NCI-H1417 (cell line): ENCODE data around the gene AMPD3.
A peak's percentile ranks its signal among the peaks of the same experiment; 100 is the strongest.

Experiments
- DNase-seq, 3 experiments: peaks; one replicate each; lab custom pipeline; 2025; lab: John Stamatoyannopoulos, UW

The AMPD3 gene

DNA sequence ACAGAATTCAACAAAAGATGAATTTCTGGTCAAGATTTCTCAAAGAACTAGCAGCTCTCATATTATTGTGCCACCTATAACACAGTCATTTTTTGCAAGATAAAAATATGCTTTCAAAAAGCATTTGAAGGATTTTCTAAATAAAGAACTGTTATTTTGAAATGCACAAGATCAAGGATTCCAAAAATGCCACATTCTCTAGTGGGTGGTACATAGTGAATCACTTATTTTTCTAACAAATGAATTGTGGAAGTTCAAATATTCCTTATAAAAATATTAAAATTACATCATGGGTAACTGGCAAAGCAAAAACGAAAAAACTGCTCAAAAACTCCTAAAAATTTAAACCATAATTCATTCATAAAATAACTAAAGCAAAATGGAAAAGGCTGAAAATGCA lies 83.9 kb downstream of the AMPD3 start:
- DNase-seq: no peak

DNA sequence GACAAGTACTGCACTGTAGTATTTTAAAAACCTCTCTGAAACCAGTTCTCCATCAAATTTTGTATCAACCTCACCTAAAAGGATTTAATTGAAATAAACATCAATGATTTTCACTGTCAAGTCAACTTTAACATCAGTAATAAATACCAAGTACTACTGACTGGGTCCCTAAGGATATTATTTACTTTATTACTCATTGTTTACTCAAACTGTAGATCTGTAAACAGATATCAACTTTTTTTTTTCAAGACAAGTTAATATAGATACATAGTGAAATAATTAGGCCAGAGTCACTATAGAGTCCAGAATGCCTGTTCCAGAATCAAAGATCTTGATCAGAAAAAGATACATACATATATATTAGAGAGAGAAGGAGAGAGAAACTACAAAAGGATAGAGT lies 84.3 kb downstream of the AMPD3 start:
- no peak for DNase-seq

DNA sequence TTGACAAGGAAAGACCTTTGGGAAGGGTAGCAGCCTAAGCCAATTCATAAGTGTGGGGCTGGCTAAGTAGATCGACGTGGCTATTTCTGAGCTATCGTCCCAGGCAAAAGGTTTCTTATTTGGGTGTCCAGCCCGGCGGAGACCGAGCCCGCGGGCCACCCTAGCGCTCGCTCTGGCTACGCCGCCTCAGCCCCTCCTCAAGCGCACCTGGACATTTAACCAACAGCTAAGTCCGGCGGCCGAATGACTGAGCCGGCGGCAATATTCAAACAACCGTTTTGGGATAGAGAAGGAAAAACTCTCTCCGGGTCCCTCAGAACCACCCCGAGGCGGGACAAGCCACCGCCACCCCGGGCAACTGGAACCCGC lies 85.5 kb downstream of the AMPD3 start:
- DNase-seq: peak in 2 of 3 experiments; percentile 80

DNA sequence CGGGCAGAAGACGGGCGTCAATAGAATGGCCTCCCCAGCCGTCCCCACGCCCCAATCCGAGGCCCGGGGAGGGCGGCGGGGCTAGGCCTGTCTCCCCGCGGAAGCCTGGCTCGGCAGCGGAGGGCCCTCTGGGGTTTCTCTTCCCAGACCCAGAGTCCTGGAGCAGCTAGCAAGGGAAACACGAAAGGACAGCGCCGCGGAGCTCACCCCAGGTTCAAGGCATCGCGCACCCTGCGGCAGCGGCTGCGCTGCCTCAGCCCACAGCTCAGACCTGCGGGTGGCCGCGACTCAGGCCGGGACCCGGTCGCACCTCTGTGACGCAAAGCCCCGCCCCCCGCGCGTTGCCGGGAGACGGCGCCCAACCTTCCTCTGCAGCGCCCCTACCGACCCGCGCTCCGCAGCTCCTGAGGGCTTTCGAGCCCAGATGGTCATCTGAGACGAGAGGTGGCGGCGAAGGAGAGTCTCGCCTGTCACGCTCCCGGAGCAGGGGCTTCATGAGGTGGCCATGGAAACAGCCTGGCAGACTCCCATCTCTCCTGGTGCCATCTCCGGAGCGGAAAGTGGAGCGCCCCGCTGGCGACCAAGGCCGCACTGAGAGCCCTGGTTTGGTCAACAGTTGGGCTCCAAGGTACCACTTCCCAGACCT lies 86.0 kb downstream of the AMPD3 start, which contains the start of gene RNF141:
Gene RNF141 (minus strand): TSS at position 273 of the 646 bp plus-strand sequence. CDS start 7,029 bp downstream, outside the sequence.
- peak; percentile 96 to 98 (median 97) for DNase-seq

DNA sequence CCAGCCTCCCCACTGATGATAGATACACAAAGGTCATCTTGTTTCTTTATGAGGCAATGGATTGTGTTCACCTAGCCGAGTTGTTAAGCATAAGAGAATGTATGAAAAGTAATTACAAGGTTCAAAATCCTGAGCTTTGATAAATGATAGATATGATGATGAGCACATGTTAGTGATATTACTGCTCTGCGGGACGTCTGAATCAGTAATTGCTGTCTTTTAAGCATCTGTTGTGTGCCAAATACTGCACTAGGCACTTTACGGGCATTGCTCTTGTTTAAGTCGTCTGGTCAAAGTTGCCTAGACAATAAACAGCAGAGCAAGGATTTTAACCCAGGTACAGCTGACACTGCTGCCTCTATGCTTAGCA lies 86.5 kb downstream of the AMPD3 start:
- peak in 2 of 3 experiments; percentile 49 to 92 for DNase-seq

DNA sequence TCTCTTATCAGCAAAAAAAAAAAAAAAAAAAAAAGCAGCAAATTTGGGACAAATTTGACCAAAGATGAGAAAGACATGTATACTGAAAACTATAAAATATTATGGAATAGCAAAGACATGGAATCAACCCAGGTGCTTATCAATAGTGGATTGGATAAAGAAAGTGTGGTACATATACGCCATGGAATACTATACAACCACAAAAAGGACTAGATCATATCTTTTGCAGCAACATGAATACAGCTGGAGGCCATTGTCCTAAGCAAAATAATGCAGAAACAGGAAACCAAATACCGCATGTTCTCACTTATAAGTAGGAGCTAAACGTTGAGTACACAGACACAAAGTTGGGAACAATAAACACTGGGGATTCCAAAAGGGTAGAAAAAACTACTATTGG lies 87.7 kb downstream of the AMPD3 start:
- no peak for DNase-seq

DNA sequence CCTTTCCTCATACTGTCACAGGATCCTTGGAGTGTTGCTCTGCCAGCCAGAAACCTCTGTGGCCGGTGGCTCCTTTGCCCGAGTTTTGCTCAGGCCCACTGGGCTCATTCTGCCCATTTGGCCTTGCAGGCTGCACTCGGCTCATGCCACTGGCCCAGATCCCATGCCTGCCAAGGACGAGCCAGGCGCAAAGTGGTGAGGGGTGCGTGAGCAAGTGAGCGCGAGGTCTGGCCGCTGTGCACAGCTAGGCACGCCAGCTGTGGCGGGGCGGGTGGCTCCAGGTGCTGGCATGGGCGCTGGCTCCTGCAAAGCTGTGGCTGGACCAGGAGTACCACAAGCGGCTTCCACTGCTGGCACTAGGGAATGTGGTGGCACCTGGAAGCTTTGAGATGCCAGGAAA lies 88.7 kb downstream of the AMPD3 start:
- no peak for DNase-seq

DNA sequence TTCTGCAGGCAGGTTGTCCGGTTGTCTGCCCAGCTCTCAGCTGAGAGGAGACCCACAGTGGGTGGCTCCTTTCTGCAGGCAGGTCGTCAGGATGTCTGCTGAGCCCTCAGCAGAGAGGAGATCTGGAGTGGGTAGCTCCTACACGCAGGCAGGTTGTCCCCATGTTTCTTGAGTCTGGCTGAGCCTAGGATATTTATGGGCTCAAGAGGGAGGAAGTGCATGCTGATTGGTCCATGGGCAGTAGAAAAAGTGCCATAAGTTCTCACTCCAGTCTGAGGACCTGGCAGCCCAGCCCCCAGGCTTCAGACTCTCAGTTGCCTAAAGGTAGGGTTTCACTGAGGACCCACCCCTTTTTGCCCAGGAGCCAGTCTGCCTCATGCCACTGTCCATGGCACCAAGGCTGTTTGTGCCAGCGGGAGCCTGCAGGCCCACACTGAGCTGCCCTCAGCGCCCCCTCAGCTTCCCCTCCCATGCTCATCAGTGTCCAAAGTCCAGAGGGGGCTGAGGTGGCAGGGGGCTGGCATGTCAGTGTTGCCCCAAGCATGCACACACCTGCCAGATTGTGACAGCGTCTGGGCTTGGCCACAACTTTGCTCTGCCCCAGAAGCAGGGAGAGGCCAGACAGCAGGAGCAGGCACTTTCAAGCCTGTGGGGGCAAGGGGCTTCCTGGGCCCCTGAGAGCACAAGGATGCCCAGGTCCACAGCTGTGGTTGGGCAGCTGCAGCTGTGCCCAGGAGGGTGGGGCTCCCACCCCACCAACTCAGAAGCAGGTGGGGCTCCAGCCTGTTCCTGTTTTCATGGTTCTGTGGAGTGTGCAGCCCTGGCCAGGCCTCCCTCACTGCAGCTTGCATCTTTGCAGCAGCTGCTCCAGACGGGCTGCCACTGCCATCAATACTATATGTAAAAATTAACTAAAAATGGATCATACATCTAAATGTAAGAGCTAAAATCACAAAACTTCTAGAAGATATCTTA lies 89.7 kb downstream of the AMPD3 start:
- DNase-seq: no peak

DNA sequence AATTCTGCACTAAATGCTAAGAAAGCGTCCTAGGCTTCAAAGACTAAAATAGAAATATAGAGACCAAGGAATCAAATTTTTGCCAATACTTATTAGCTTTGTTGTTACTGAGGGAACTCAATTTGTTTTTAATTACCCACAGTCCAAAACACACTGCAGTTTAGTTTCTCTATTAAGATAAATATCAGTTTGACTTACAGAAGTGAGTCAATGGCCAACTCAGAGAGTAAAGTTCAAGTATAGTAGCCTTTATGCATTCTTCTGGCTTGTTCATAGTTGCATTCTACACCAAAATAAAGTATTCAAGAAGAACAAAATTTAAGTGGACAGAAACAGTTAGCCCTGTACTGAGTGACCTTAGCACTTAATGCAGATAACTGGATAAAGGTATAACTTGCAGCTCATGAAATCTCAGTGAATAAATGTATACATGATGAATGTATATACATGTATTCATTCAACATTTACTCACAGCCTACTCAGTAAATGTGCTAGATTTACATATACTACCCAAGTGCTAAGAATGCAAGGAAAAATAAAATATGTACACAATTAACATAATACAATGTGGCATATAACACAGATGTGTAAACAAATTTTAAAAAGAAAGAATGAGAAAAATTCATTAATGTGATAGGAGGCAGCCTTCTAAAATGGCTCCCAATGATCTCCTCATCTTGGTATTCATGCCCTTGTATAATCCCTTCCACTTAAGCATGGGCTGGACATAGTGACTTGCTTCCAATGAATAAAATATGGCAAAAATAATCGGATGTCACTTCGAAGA lies 95.6 kb downstream of the AMPD3 start:
- DNase-seq: no peak

DNA sequence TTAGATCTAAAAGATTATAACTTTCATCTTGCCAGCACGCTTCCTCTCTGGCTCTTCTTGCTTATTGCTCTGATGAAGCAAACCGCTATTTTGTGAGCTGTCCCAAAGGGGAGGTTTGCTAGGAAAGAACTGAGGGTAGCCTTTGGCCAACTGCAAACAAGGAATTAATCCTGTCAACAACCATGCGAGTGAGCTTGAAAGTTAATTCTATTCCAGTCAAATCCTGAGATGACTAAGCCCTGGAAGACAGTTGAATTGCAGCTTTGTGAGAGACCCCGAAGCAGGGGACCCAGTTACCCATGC lies 96.2 kb downstream of the AMPD3 start:
- DNase-seq: no peak

DNA sequence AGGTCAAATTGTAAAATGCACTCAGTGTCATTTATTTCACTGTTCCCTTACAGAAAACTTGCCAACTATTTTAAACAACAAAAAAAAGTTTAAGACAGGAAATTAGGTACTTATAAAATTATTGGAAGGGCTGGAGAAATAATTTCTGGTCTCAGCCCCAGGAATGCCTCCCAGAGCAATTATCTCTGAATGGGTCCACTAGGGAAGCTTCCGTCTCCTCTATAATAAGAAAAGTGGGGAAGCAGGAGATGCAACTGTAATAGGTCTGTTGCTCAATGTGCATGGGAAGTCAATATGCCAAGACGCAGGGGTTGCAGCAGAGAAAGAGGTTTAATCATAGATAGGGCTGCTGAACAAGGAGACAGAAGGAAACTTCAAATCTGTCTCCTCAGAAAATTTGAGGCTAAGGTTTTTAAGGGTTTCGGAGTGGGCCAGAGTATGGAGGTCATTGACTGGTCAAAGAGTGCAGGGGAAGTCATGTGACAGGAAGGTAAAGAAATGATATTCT lies 96.8 kb downstream of the AMPD3 start:
- no peak for DNase-seq

DNA sequence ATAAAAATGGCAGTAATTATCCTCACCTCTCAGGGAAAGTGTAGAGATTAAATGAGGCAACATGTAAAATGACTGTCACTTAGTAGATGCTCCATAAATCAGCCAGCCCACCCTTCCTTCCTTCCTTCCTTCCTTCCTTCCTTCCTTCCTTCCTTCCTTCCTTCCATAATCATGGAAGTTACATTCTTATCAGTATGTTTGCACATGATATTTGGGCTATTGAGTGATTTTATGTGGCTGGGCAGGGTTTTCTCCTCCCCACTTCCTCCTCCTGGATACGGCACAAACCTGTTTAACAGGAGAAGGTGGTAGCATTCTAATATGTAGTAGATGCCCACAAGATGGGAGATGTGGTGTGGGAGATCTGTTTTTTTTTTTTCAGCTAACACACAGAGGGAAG lies 101.5 kb downstream of the AMPD3 start:
- no peak for DNase-seq
